HepG2 (cell line): ENCODE measurements around the gene TMEM220. TPM values are rescaled to one million over a fixed set of nuclear protein-coding genes. Genes with fewer than 3 reads are reported as not detected.

ENCODE experiments used
- ATAC-seq: fragments of 200-7000 bp; cut with Tn5 transposase; 3 replicates; pipeline ENCODE4 v1.9.1; 2020; ENCODE audit warnings: mild to moderate bottlenecking, moderate library complexity
- BruUV-seq: library from RNA; stranded (reverse); fragments of 400-500 nt; replicated peaks from 2 replicates; lab custom pipeline; 2021; lab: Mats Ljungman, UMichigan
- CTCF ChIA-PET: fragments of 300-600 bp; formaldehyde crosslinking; extraction: SDS; loops from one replicate; lab custom pipeline; 2021; ENCODE audit warnings: low total read pairs, inconsistent platforms, low intra/inter-chr PET ratio; lab: Yijun Ruan, JAX
- POLR2A ChIA-PET: fragments of 350-600 bp; sonication (Branson Sonifier 250); formaldehyde crosslinking; loops from one replicate; lab custom pipeline; 2020; ENCODE audit warnings: antibody characterized with exemption, inconsistent platforms; lab: Yijun Ruan, JAX
- DNase-seq: peaks from one replicate; pipeline ENCODE4 v3.0.0-alpha.2; 2015; ENCODE audit warnings: low spot score
- FAIRE-seq: peaks from 3 replicates; lab custom pipeline; 2011; peaks lifted over from hg19 to GRCh38; lab: Jason Lieb, UNC
- H2AFZ ChIP-seq: one replicate; pipeline ENCODE4 v1.6.1; 2011; ENCODE audit warnings: low read length, inconsistent platforms
- H3K27ac ChIP-seq: fragments of 300-600 bp; 3 replicates; pipeline ENCODE4 v1.8.0; 2011; ENCODE audit warnings: mixed run types, mild to moderate bottlenecking, mixed read lengths, low read length, inconsistent platforms; ENCODE audit not compliant: insufficient read depth; ENCODE audit errors: extremely low read length
- H3K27me3 ChIP-seq, 2 experiments: fragments of 200-600 bp in 1 of 2; 2 replicates in 1 of 2; 3 replicates in 1 of 2; pipeline versions ENCODE4 v1.6.0 to v1.8.0; 2011; ENCODE audit warnings: low read length in 2 of 2, mild to moderate bottlenecking in 2 of 2, moderate library complexity in 2 of 2, inconsistent platforms in 1 of 2; ENCODE audit not compliant: insufficient read depth in 2 of 2, control insufficient read depth in 1 of 2
- H3K36me3 ChIP-seq, 2 experiments: fragments of 200-600 bp in 1 of 2; replicated peaks in 1 of 2; 2 replicates in 1 of 2; 3 replicates in 1 of 2; pipeline versions ENCODE4 v1.5.1 to v1.8.0; 2011; ENCODE audit warnings: low read length in 2 of 2, inconsistent platforms in 1 of 2; ENCODE audit not compliant: insufficient read depth in 2 of 2, control insufficient read depth in 1 of 2
- H3K4me1 ChIP-seq: 2 replicates; pipeline ENCODE4 v1.5.1; 2012; ENCODE audit warnings: low read length, inconsistent platforms; ENCODE audit not compliant: insufficient read depth
- H3K4me2 ChIP-seq: 2 replicates; pipeline ENCODE4 v1.6.0; 2011; ENCODE audit warnings: low read depth, low read length, inconsistent platforms
- H3K4me3 ChIP-seq, 3 experiments: fragments of 200-600 bp in 1 of 3; sonication (generic), shearing (Covaris generic) in 1 of 3; replicated peaks in 1 of 3; 2 replicates each; pipeline ENCODE4 v1.5.1; 2011 to 2016; ENCODE audit warnings: low read length in 3 of 3, inconsistent platforms in 2 of 3, low read depth in 2 of 3, mild to moderate bottlenecking in 2 of 3, control low read depth in 1 of 3, mixed read lengths in 1 of 3; ENCODE audit not compliant: insufficient read depth in 1 of 3
- H3K79me2 ChIP-seq: one replicate; pipeline ENCODE4 v1.6.1; 2011; ENCODE audit warnings: low read length, inconsistent platforms; ENCODE audit not compliant: insufficient read depth
- H3K9ac ChIP-seq: 2 replicates; pipeline ENCODE4 v1.6.0; 2011; ENCODE audit warnings: mild to moderate bottlenecking, low read depth, low read length, inconsistent platforms; ENCODE audit not compliant: insufficient read depth
- H3K9me3 ChIP-seq: 2 replicates; pipeline ENCODE4 v1.5.1; 2012; ENCODE audit warnings: mild to moderate bottlenecking, low read length
- H4K20me1 ChIP-seq: 2 replicates; pipeline ENCODE4 v1.6.0; 2011; ENCODE audit warnings: inconsistent platforms, mild to moderate bottlenecking, low read length, moderate library complexity; ENCODE audit not compliant: insufficient read depth
- AGO1 ChIP-seq: fragments of 200-400 bp; formaldehyde crosslinking; IDR thresholded peaks from 2 replicates; pipeline ENCODE4 v1.6.1; 2017; ENCODE audit warnings: mild to moderate bottlenecking, low read depth, low read length, moderate library complexity; ENCODE audit not compliant: poor library complexity, severe bottlenecking
- ESRRA ChIP-seq: sonication (generic); formaldehyde crosslinking; IDR thresholded peaks from 2 replicates; pipeline ENCODE4 v1.5.1; 2020; ENCODE audit warnings: mild to moderate bottlenecking, low read depth, missing genetic modification reagents
- FOXC1 ChIP-seq: sonication (generic); formaldehyde crosslinking; IDR thresholded peaks from 2 replicates; pipeline ENCODE4 v1.8.0; 2022; ENCODE audit warnings: mild to moderate bottlenecking, missing genetic modification reagents, borderline replicate concordance
- IRF2 ChIP-seq: IDR thresholded peaks from 2 replicates; pipeline ENCODE4 v1.6.1; 2018; ENCODE audit warnings: missing genetic modification reagents, missing compliant biosample characterization
- KDM5A ChIP-seq: fragments of 200-600 bp; sonication (generic); IDR thresholded peaks from 2 replicates; pipeline ENCODE4 v1.7.0; 2018; ENCODE audit warnings: antibody characterized with exemption, mild to moderate bottlenecking, low read length, borderline replicate concordance
- KLF13 ChIP-seq: sonication (generic); formaldehyde crosslinking; IDR thresholded peaks from 2 replicates; pipeline ENCODE4 v1.4.0; 2020; ENCODE audit warnings: mild to moderate bottlenecking, missing genetic modification reagents
- PHF21A ChIP-seq: sonication (generic); formaldehyde crosslinking; IDR thresholded peaks from 2 replicates; pipeline ENCODE4 v1.5.0; 2020; ENCODE audit warnings: mild to moderate bottlenecking, missing genetic modification reagents
- ZFP62 ChIP-seq: sonication (generic); formaldehyde crosslinking; IDR thresholded peaks from 2 replicates; pipeline ENCODE4 v1.4.0; 2020; ENCODE audit warnings: missing genetic modification reagents
- ZNF484 ChIP-seq: sonication (generic); formaldehyde crosslinking; IDR thresholded peaks from 2 replicates; pipeline ENCODE4 v1.5.1; 2020; ENCODE audit warnings: mild to moderate bottlenecking, low read depth, missing genetic modification reagents, borderline replicate concordance
- ZNF512 ChIP-seq: sonication (generic); formaldehyde crosslinking; IDR thresholded peaks from 2 replicates; pipeline ENCODE4 v1.4.0; 2020; ENCODE audit warnings: mild to moderate bottlenecking, missing genetic modification reagents
- ZNF530 ChIP-seq: sonication (generic); formaldehyde crosslinking; IDR thresholded peaks from 2 replicates; pipeline ENCODE4 v1.5.0; 2020; ENCODE audit warnings: low read depth, mild to moderate bottlenecking, missing genetic modification reagents
- ZNF570 ChIP-seq: sonication (generic); formaldehyde crosslinking; IDR thresholded peaks from 2 replicates; pipeline ENCODE4 v1.4.0; 2020; ENCODE audit warnings: mild to moderate bottlenecking, missing genetic modification reagents, borderline replicate concordance
- WGBS: methylation state at CpG from one replicate; pipeline ENCODE4 v1.1.6; 2017; ENCODE audit warnings: low lambda C conversion rate; 5-methylcytosine and 5-hydroxymethylcytosine counted together
- in situ Hi-C: cut with HindIII; loops from 2 replicates; pipeline ENCODE4 v1.10.0; 2017; ENCODE audit warnings: low pct_unique_long_range_greater_than_20kb; ENCODE audit not compliant: extremely low pct_ligation_motif_present
- intact Hi-C: fragments of 100-400 bp; cut with micrococcal nuclease; formaldehyde crosslinking; loops from one replicate; pipeline ENCODE4 v1.10.0; 2022; ENCODE audit not compliant: unreplicated experiment
- polyA plus RNA-seq, 8 experiments: library from polyadenylated mRNA; depleted of rRNA in 3 of 8; stranded (reverse) in 7 of 8; unstranded in 1 of 8; fragments of >200 nt; fragmentation: Illumina TruSeq in 4 of 8; extraction: Trizol in 4 of 8; gene quantifications; 2 replicates each; pipeline versions ENCODE4 v1.2.1 to v1.2.3, GENCODE V29; 2011 to 2016; ENCODE audit warnings: low read depth in 4 of 8, missing spikeins in 1 of 8, mixed read lengths in 1 of 8; ENCODE audit not compliant: insufficient read depth in 1 of 8
- total RNA-seq, 5 experiments: library from RNA; depleted of rRNA; stranded (reverse); fragments of >200 nt; fragmentation: Illumina TruSeq; extraction: Trizol; gene quantifications; 2 replicates each; pipeline ENCODE4 v1.2.3, GENCODE V29; 2016; ENCODE audit warnings: low read depth in 1 of 5

TMEM220 gene
- total and polyA plus RNA-seq, 2 of the 13 experiments (the other 11 are each of a cell fraction or from before 2014, with no cell fraction given) = 1.3 to 2.2 TPM

GRCh38 chr17:10727192-10727591, 2.6 kb downstream of the TMEM220 start:
- Histone ChIP-seq H3K9me3 (no peaks in the 10 kb centered on the region), H3K79me2 (no peaks in the 10 kb centered on the region), H4K20me1 (no peaks in the 10 kb centered on the region), H3K9ac (no peak overlapping the region), H3K36me3 (no peaks in the 10 kb centered on the region), H3K4me2 (no peak overlapping the region), H3K4me1 (peaks cover 25% of the 10 kb centered on the region), H3K27me3 (peaks cover 0 to 4% of the 10 kb centered on the region in 2 experiments; a peak in 1 of 5 replicates), H3K27ac (no peak overlapping the region), H3K4me3 (no peak overlapping the region), H2AFZ (no peak overlapping the region)
- intact Hi-C loops (no loop called here), in situ Hi-C loops (no loop called here)
- no peak for ATAC-seq
- POLR2A ChIA-PET = no interaction called here
- WGBS = 76% methylated on average over 5 of the region's 5 CpGs
- DNase-seq = no peak
- BruUV-seq = no TSS peak
- CTCF ChIA-PET = no interaction called here
- TF ChIP-seq ZFP62 (no peak), ZNF530 (CRISPR knock-in tag) (no peak), PHF21A (CRISPR knock-in tag) (no peak), ZNF512 (CRISPR knock-in tag) (no peak)
- FAIRE-seq = no peak

GRCh38 chr17:10726196-10726595, 3.6 kb downstream of the TMEM220 start:
- ATAC-seq (no peak), DNase-seq (no peak), FAIRE-seq (no peak)
- H3K36me3 ChIP-seq = no peaks in the 10 kb centered on the region
- ChIA-PET CTCF (no interaction called here), POLR2A (no interaction called here)
- in situ Hi-C loops = no loop called here
- no peaks in the 10 kb centered on the region for H3K27me3 ChIP-seq
- no peaks in the 10 kb centered on the region for H3K79me2 ChIP-seq
- no peak overlapping the region for H3K4me2 ChIP-seq
- peaks cover 23% of the 10 kb centered on the region for H3K4me1 ChIP-seq
- no peak overlapping the region for H2AFZ ChIP-seq
- no TSS peak for BruUV-seq
- no peak overlapping the region for H3K27ac ChIP-seq
- H4K20me1 ChIP-seq = no peaks in the 10 kb centered on the region
- H3K4me3 ChIP-seq = no peak overlapping the region
- TF ChIP-seq ZNF484 = no peak
- TF ChIP-seq FOXC1 = no peak
- no peak for TF ChIP-seq IRF2 (CRISPR knock-in tag)
- no peak for TF ChIP-seq KLF13 (CRISPR knock-in tag)
- no peak for TF ChIP-seq AGO1
- no peak for TF ChIP-seq ESRRA (CRISPR knock-in tag)
- no peak for TF ChIP-seq KDM5A
- TF ChIP-seq ZNF570 (CRISPR knock-in tag) = no peak
- H3K9me3 ChIP-seq = no peaks in the 10 kb centered on the region
- WGBS = 40% methylated on average over 2 of the region's 2 CpGs
- intact Hi-C loops = no loop called here
- no peak overlapping the region for H3K9ac ChIP-seq
